HS-27A (cell line): ENCODE measurements around the gene CCDC47.

Source experiments
- DNase-seq: peaks from one replicate; pipeline ENCODE4 v3.0.0-alpha.2; 2012; ENCODE audit warnings: low read depth, missing footprints

The CCDC47 gene

GRCh38 chr17:63698381-63698885 is 75.0 kb downstream of the CCDC47 start:
- DNase-seq: no peak

- no peak for DNase-seq
These were observed 75.8 kb downstream of the CCDC47 start for GRCh38 chr17:63697341-63698286.

DNA sequence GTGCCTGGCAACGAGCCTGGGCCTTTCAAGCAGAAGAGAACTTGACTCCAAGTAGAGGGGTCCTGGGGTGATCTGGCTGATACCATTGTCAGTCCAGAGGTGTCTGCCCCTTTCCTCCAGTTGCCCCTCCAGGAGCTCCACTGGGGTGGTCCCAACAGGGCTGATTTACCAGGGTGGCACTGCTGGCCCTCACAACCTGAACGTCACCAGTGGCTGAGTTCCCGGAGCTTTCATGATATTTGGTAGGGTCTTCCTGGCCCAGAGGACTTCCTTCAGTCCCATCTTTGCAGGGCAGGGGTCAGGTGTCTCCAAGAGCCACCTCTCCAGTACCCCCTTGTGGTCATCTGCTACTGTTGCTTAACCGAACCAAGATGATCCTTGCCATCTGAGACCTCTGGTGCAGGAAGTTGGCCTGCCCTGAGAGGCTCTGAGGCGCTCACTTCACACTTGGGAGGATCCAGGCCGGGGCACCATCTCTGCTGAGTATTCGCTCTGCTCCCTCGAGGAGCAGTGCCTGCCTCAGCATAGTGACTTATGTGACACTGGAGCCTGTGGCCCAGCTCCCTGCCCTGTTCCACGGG is 76.9 kb downstream of the CCDC47 start:
- DNase-seq: no peak

DNA sequence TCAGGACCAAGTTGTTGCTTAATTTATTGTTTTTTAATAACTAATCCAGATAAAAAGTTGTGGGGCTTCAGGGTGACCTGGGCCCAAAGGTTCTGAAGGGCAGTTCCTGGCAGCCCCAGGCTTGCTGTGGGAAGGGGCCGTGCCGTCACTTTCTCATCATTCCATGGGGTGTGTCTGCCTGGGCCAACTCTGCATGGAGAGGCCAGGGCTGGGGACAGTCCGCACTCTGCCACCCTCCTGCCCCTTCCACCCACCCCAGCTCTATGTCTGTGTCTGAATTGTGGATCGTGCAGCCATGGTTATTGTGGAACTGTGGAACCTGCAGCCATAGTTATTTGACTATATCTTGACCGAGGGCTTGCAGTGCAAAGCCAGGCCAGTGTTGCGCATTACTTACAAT is 77.5 kb downstream of the CCDC47 start:
- DNase-seq: no peak
